ENCODE results near the gene CCZ1.
"Not testable (repeated sequence)": the region's sequence is repeated elsewhere in the genome, so short reads cannot be mapped to it uniquely, and the experiment has no call there.

CCZ1 gene

GRCh38 chr7:5931905-5932644, 33.5 kb downstream of the CCZ1 start:
- not testable (repeated sequence) for H3K9me3 ChIP-seq (ENCODE audit: control insufficient read depth, insufficient read depth, low read length); H3K36me3 ChIP-seq (ENCODE audit: insufficient read depth, low read length); H3K9ac ChIP-seq (ENCODE audit: low read depth, low read length); H3K4me1 ChIP-seq (ENCODE audit: insufficient read depth, low read length)

GRCh38 chr7:5934945-5935450, 36.5 kb downstream of the CCZ1 start:
- not testable (repeated sequence) for H3K4me1 ChIP-seq (ENCODE audit: insufficient read depth, low read length); H3K9ac ChIP-seq (ENCODE audit: low read depth, low read length); H3K36me3 ChIP-seq (ENCODE audit: insufficient read depth, low read length); H3K9me3 ChIP-seq (ENCODE audit: control insufficient read depth, insufficient read depth, low read length)

DNA sequence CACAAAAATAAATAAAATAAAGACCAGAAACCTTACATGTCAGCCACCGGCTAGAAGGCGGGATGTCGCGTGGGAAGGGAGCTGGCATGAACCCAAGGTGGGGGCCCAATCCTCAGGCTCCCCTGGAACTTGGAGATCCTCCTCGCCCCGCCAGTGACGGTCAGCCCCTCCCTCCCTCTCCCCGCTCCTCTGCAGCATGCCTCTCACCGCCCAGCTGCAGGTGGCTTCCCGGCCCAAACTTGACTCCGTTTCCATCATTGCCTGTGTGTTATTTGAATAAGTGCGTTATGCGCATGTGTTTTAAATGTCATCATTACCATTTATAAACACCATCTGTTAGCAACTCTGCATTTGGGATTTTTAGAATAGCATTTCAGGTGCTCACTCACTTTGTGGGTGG, 64.7 kb downstream of the CCZ1 start:
- H3K4me1 ChIP-seq (ENCODE audit: insufficient read depth, low read length); H3K36me3 ChIP-seq (ENCODE audit: insufficient read depth, low read length); H3K9ac ChIP-seq (ENCODE audit: low read depth, low read length); H3K9me3 ChIP-seq (ENCODE audit: control insufficient read depth, insufficient read depth, low read length): not testable (repeated sequence)

GRCh38 chr7:5963810-5964209, 65.3 kb downstream of the CCZ1 start:
- not testable (repeated sequence) for H3K4me1 ChIP-seq (ENCODE audit: insufficient read depth, low read length); H3K36me3 ChIP-seq (ENCODE audit: insufficient read depth, low read length); H3K9ac ChIP-seq (ENCODE audit: low read depth, low read length); H3K9me3 ChIP-seq (ENCODE audit: control insufficient read depth, insufficient read depth, low read length)

- H3K9ac ChIP-seq (ENCODE audit: low read depth, low read length); H3K4me1 ChIP-seq (ENCODE audit: insufficient read depth, low read length); H3K9me3 ChIP-seq (ENCODE audit: control insufficient read depth, insufficient read depth, low read length); H3K36me3 ChIP-seq (ENCODE audit: insufficient read depth, low read length): not testable (repeated sequence)
Observed at GRCh38 chr7:5970347-5970911, 71.9 kb downstream of the CCZ1 start, which contains the start of gene RSPH10B. RSPH10B (minus strand) TSS chr7:5970689; CDS start chr7:5967116, 3,573 bp downstream.

- H3K9ac ChIP-seq (ENCODE audit: low read depth, low read length); H3K36me3 ChIP-seq (ENCODE audit: insufficient read depth, low read length); H3K4me1 ChIP-seq (ENCODE audit: insufficient read depth, low read length); H3K9me3 ChIP-seq (ENCODE audit: control insufficient read depth, insufficient read depth, low read length): not testable (repeated sequence)
Observed at GRCh38 chr7:5973580-5973979, 75.0 kb downstream of the CCZ1 start.
